PC-3 (cell line): Measurements from ENCODE around the gene ZSCAN18. TPM values are rescaled to one million over a fixed set of nuclear protein-coding genes. Genes with fewer than 3 reads are reported as not detected.

ENCODE experiments used
- ATAC-seq: fragments of 200-7000 bp; cut with Tn5 transposase; 2 replicates; pipeline ENCODE4 v1.9.1; 2020; ENCODE audit warnings: mild to moderate bottlenecking, moderate library complexity
- BruUV-seq: library from RNA; stranded (reverse); fragments of 400-500 nt; replicated peaks from 2 replicates; lab custom pipeline; 2021; lab: Mats Ljungman, UMichigan
- CTCF ChIA-PET: fragments of 300-600 bp; sonication (Branson Sonifier 250); formaldehyde crosslinking; loops from one replicate; lab custom pipeline; 2022; ENCODE audit warnings: antibody characterized with exemption; lab: Charles Lee
- POLR2A ChIA-PET: fragments of 300-600 bp; sonication (Branson Sonifier 250); formaldehyde crosslinking; loops from one replicate; lab custom pipeline; 2022; ENCODE audit warnings: antibody characterized with exemption; ENCODE audit not compliant: unreplicated experiment; lab: Charles Lee
- DNase-seq: peaks from one replicate; pipeline ENCODE4 v3.0.0-alpha.2; 2015
- H2AFZ ChIP-seq: fragments of 300-600 bp; sonication (generic); 2 replicates; pipeline ENCODE4 v1.6.0; 2016; ENCODE audit warnings: antibody characterized with exemption, low read length
- H3F3A ChIP-seq: fragments of 300-600 bp; sonication (generic); one replicate; pipeline ENCODE4 v1.6.0; 2017; ENCODE audit warnings: antibody characterized with exemption, low read length, control low read depth, mild to moderate bottlenecking; ENCODE audit not compliant: unreplicated experiment
- H3K27ac ChIP-seq: fragments of 300-600 bp; sonication (generic); 2 replicates; pipeline ENCODE4 v1.5.1; 2016; ENCODE audit warnings: mild to moderate bottlenecking, low read length
- H3K27me3 ChIP-seq: fragments of 300-600 bp; sonication (generic); 2 replicates; pipeline ENCODE4 v1.6.1; 2016; ENCODE audit warnings: low read length, mixed read lengths
- H3K36me3 ChIP-seq: fragments of 300-600 bp; sonication (generic); 2 replicates; pipeline ENCODE4 v1.6.1; 2016; ENCODE audit warnings: low read depth, mixed run types, low read length, mixed read lengths
- H3K4me1 ChIP-seq: fragments of 300-600 bp; sonication (generic); 2 replicates; pipeline ENCODE4 v1.5.1; 2016; ENCODE audit warnings: low read length; ENCODE audit not compliant: insufficient read depth
- H3K4me2 ChIP-seq: fragments of 300-600 bp; sonication (generic); 2 replicates; pipeline ENCODE4 v1.6.0; 2016; ENCODE audit warnings: low read length
- H3K4me3 ChIP-seq: fragments of 300-600 bp; sonication (generic); 2 replicates; pipeline ENCODE4 v1.5.1; 2016; ENCODE audit warnings: mild to moderate bottlenecking, low read length, mixed read lengths
- H3K79me2 ChIP-seq: fragments of 300-600 bp; sonication (generic); 2 replicates; pipeline ENCODE4 v1.6.1; 2017; ENCODE audit warnings: low read length, mixed read lengths
- H3K9ac ChIP-seq: fragments of 300-600 bp; sonication (generic); 2 replicates; pipeline ENCODE4 v1.6.0; 2016; ENCODE audit warnings: mild to moderate bottlenecking, low read length
- H3K9me2 ChIP-seq: fragments of 300-600 bp; sonication (generic); replicated peaks from 2 replicates; pipeline ENCODE4 v1.6.1; 2016; ENCODE audit warnings: mixed run types, low read length, mixed read lengths
- H3K9me3 ChIP-seq: fragments of 300-600 bp; sonication (generic); 2 replicates; pipeline ENCODE4 v1.6.1; 2016; ENCODE audit warnings: low read length, mixed read lengths
- H4K20me1 ChIP-seq: fragments of 300-600 bp; sonication (generic); 2 replicates; pipeline ENCODE4 v1.6.1; 2016; ENCODE audit warnings: low read length, mixed read lengths
- EZH2 ChIP-seq: fragments of 300-600 bp; sonication (generic); IDR thresholded peaks from one replicate; pipeline ENCODE4 v1.6.1; 2017; ENCODE audit warnings: antibody characterized with exemption, mild to moderate bottlenecking, low read length; ENCODE audit not compliant: unreplicated experiment
- EZH2phosphoT487 ChIP-seq: fragments of 300-600 bp; sonication (generic); IDR thresholded peaks from 2 replicates; pipeline ENCODE4 v1.6.1; 2018; ENCODE audit warnings: mild to moderate bottlenecking, antibody characterized with exemption, low read length, borderline replicate concordance
- intact Hi-C: fragments of 100-400 bp; cut with micrococcal nuclease; formaldehyde crosslinking; loops from 2 replicates; pipeline ENCODE4 v1.9.0; 2023
- total RNA-seq: library from RNA; depleted of rRNA; stranded (reverse); fragments of >200 nt; gene quantifications from 2 replicates; pipeline ENCODE4 v1.2.3, GENCODE V29; 2014
- TF ChIP-seq, protein P1 (sequence below): fragments of 300-600 bp; sonication (generic); conservative IDR thresholded peaks from 2 replicates; pipeline ENCODE4 v1.5.1; 2017; ENCODE audit warnings: antibody characterized with exemption, low read depth, mild to moderate bottlenecking, low read length

Gene ZSCAN18
- total RNA-seq, 1 experiment from 2014 or later, result 0.66 TPM

DNA sequence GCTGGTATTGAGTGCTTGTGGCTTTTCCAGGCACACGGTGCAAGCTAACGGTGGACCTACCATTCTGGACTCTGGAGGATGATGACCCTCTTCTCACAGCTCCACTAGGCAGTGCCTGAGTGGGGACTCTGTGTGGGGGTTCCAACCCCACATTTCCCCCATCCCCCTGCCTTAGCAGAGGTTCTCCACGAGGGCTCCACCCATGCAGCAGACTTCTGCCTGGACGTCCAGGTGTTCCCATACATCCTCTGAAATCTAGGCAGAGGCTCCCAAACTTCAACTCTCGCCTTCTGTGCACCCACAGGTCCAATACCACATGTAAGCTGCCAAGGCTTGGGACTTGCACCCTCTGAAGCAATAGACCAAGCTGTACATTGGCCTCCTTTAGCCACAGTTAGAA is 25.3 kb upstream of the ZSCAN18 start:
- H3K27me3 ChIP-seq, result no peaks in the 10 kb centered on the region
- no peaks in the 10 kb centered on the region for H4K20me1 ChIP-seq
- H3K4me2 ChIP-seq, result no peak overlapping the region
- no peaks in the 10 kb centered on the region for H3K9me2 ChIP-seq
- TF ChIP-seq, protein P1, sequence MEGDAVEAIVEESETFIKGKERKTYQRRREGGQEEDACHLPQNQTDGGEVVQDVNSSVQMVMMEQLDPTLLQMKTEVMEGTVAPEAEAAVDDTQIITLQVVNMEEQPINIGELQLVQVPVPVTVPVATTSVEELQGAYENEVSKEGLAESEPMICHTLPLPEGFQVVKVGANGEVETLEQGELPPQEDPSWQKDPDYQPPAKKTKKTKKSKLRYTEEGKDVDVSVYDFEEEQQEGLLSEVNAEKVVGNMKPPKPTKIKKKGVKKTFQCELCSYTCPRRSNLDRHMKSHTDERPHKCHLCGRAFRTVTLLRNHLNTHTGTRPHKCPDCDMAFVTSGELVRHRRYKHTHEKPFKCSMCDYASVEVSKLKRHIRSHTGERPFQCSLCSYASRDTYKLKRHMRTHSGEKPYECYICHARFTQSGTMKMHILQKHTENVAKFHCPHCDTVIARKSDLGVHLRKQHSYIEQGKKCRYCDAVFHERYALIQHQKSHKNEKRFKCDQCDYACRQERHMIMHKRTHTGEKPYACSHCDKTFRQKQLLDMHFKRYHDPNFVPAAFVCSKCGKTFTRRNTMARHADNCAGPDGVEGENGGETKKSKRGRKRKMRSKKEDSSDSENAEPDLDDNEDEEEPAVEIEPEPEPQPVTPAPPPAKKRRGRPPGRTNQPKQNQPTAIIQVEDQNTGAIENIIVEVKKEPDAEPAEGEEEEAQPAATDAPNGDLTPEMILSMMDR, result no peak
- TF ChIP-seq EZH2phosphoT487 (no peak), EZH2 (no peak)
- no peak overlapping the region for H3K27ac ChIP-seq
- no peak overlapping the region for H3K9ac ChIP-seq
- no peak for ATAC-seq
- no peak for DNase-seq
- H3F3A ChIP-seq, result no peaks in the 10 kb centered on the region
- POLR2A ChIA-PET, result no interaction called here
- H3K79me2 ChIP-seq, result no peaks in the 10 kb centered on the region
- BruUV-seq, result no TSS peak
- no peaks in the 10 kb centered on the region for H3K4me1 ChIP-seq
- peaks cover 17% of the 10 kb centered on the region for H3K36me3 ChIP-seq
- intact Hi-C loops, result no loop called here
- H3K9me3 ChIP-seq, result peaks cover 77% of the 10 kb centered on the region
- H3K4me3 ChIP-seq, result no peak overlapping the region
- no peak overlapping the region for H2AFZ ChIP-seq
- CTCF ChIA-PET, result no interaction called here

DNA sequence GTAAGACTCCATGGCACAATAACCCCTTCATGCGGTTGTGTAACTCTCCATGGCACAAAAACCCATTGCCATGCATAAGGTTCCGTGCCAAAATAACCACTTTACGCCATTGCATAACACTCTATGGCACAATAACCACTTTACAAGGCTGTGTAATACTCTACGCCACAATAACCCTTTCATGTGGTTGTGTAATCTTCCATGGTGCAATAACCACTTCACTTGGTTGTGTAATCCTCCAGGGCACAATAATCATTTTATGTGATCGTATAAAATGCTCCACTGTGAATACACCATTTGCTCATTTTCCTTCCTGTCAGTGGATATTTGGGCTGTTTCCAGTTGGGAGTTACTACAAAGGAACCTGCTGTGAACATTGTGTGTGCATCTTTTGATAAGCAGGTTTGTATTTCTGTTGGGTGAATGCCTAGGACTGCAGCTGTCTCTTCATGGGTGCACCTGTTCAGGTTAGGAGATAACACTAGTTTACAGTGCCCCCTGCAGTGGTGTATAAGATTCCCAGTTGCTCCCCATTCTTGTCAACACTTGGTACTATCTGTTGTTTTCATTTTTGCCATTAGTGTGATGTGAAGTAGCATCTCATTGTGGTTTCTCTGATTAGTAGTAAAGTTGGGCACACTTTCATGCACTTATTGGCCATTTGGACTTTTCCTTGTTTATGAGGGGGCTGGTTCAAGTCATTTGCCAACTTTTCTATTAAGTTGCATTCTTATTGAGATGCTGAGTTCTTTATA is 21.1 kb upstream of the ZSCAN18 start:
- no peak for ATAC-seq
- peaks cover 64% of the 10 kb centered on the region for H3K9me3 ChIP-seq

More for the DNA sequence above, 21.1 kb upstream of the ZSCAN18 start:
- H3K27me3 ChIP-seq, result no peaks in the 10 kb centered on the region
- no peaks in the 10 kb centered on the region for H3K4me1 ChIP-seq
- H3K9me2 ChIP-seq, result no peaks in the 10 kb centered on the region
- intact Hi-C loops, result no loop called here
- no peaks in the 10 kb centered on the region for H3F3A ChIP-seq
- TF ChIP-seq EZH2 (no peak), EZH2phosphoT487 (no peak)
- TF ChIP-seq, protein P1, result no peak
- BruUV-seq, result no TSS peak
- H4K20me1 ChIP-seq, result no peaks in the 10 kb centered on the region
- H3K36me3 ChIP-seq, result peaks cover 3% of the 10 kb centered on the region; the same call in 1 of the 2 replicates
- no peak overlapping the region for H3K4me2 ChIP-seq
- H3K9ac ChIP-seq, result no peak overlapping the region
- H3K27ac ChIP-seq, result no peak overlapping the region
- H3K79me2 ChIP-seq, result no peaks in the 10 kb centered on the region
- ChIA-PET CTCF (no interaction called here), POLR2A (no interaction called here)
- H2AFZ ChIP-seq, result no peak overlapping the region
- no peak overlapping the region; the same call in 1 of the 2 replicates for H3K4me3 ChIP-seq
- no peak for DNase-seq
